GM19023 (cell line): ENCODE results near the gene ISOC1.

Experiments
- ATAC-seq: cut with Tn5 transposase; IDR thresholded peaks from one replicate; pipeline ENCODE4 v1.9.1; 2021; ENCODE audit warnings: mild to moderate bottlenecking, moderate library complexity; ENCODE audit not compliant: unreplicated experiment

Gene ISOC1

DNA sequence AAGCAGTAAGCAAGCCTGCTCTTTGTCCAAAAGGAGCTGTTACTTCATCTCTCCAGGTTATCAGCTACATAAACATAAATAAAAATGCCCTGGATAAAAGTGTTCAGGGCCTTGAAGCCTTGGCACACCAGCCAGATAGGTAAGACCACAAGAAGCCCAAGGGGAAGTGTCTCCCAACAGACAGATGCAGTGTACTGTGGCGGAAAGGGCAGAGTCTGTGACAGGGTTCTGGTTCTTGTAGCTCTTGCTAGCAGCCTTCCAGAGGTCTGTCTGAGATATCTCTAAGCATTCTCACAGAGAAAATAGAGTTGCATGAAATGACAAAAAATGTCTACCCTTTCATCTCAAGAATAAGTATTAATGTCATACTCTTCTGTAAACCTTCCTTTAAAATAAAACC lies 30.1 kb downstream of the ISOC1 start:
- ATAC-seq: no peak

DNA sequence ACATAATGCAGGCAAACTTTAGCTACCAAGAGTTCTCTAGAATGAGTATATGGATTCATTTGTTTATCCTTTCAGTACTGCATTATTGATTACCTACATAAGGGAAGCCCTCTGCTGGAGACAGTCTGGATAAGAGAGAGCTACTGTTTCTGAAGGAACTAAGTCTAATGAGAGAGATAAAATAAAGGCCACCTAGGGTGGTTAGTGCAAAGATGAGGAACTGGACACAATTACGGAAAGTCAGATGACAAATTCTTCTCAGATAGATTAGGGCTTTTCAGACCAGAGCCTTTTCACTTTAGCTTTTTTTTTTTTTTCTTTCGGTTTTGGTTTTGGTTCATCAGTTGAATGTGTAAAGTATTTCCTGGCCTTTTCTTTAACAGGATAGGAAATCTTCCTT lies 31.3 kb downstream of the ISOC1 start:
- peak; percentile 79 for ATAC-seq

DNA sequence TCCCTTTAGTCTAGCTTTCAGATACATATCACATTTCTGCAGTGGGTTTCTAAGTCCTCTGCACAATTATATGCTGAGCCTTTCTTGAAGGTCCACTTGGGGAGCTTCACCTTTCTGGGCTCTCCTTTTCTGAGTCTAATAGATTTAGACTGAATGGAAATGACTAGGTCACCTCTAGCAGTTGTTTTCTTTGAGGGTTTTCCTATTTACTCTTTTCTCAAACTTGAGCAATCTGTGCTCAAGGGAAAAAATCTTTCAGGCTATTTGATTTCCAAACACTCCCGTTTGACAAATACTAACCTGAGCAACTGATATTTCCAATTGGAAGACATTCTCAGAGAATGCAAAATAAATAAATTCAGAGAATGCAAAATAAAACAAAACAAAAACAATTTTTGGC lies 39.0 kb downstream of the ISOC1 start:
- no peak for ATAC-seq

DNA sequence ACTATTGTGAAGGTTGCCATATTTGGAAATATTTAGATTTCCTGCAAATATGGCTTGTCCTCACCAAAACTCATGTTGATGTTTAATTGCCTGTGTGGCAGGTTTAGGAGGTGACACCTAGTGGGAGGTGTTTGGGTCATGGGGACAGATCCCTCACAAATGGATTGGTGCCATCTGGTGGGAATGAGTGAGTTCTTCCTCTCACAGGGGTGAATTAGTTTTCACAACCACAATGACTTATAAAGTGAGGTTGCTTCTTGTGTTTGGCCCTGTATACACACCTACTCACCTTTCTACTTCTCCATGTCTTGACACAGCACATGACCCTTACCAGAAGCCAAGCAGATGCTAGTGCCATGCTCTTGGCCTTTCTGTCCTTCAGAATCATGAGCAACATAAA lies 41.1 kb downstream of the ISOC1 start:
- peak; percentile 80 for ATAC-seq

DNA sequence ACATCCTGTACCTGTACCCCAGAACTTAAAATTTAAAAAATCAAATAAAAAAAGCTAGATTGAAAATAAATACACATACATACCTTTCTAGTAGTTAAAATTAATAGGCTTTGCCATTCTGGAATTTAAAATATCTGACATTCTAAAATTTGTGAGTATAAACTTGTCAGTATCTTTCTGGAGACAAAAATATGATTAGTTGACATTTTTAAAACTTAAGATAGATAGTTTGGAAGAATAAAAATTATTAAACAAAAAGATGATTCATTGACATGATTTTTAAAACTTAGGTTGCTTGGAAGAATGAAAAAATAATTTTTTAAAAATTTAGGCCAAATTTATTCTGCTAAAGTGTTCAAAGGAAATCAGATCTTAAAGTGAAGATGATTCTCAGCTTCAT lies 43.1 kb downstream of the ISOC1 start:
- no peak for ATAC-seq

DNA sequence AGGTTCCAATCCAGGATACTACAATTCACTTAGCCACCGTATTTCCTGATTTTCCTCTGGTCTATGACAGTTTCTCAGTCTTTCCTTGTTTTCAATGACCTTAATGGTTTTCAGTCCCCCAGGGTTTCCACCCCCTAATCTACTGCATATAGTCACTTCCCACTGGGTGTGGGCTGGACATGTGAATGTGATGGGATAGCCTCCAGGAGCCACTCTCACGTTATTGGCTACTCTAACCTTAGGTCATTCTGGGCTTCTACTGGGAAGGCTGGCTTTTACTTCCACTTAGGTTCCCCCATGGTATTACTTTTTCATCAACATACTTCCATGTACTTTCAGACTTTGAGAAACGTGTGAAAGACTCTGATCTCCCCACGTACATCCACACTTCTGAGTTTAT lies 46.5 kb downstream of the ISOC1 start:
- no peak for ATAC-seq

DNA sequence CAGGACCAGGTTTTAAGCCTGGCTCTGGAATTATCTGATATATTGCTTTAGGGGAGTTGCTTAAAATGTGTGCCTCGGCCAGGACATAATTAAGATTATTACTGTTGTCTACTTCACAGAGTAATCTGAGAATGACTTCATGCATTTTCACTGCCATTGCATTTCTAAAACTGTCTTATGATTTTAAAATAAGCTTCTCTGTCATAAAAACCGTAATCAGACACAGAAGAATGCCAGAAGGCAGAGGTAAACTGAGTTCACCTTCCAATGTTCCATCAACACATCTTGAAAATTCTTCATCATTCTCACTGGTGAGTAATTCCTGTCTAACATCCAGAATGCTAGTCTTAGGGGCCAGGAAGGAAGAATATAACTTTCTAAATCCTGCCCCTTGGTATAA lies 47.1 kb downstream of the ISOC1 start:
- no peak for ATAC-seq

DNA sequence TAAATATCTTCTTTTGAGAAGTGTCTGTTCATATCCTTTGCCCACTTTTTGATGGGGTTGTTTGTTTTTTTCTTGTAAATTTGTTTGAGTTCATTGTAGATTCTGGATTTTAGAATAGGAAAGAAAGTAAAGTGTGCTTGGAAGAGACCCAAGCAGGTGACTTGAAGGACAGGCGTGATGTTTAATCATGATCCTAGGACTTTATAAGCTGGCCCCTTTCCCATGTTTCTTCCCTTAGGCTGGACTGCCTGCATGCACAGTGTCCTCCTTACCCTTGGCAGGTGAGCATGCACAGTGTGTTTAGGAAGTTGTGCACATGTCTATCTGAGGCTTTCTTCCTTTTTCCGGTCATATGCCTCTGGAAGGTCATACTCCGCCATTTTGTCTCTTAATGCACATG lies 61.3 kb downstream of the ISOC1 start:
- no peak for ATAC-seq

DNA sequence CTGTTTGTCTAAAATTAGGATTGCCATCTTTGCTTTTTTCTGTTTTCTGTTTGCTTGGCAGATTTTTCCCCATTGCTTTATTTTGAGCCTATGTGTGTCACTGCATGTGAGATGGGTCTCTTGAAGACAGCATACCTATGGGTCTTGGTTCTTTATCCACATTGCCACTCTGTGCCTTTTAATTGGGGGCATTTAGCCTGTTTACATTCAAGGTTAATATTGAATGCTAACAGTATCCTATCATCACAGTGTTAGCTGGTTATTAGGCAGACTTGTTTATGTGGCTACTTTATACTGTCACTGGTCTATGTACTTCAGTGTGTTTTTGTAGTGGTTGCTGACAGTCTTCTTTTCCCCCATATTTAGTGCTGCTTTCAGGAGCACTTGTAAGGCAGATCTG lies 67.3 kb downstream of the ISOC1 start:
- no peak for ATAC-seq
